GM20000 (cell line): Measurements from ENCODE around the gene TYR.

Experiments used
- DNase-seq: peaks from one replicate; pipeline ENCODE4 v3.0.0; 2012; ENCODE audit warnings: low spot score
- TF ChIP-seq, protein P1 (sequence below): IDR thresholded peaks from 2 replicates; pipeline ENCODE4 v1.5.1; 2012; ENCODE audit warnings: mild to moderate bottlenecking, control low read depth; ENCODE audit errors: extremely low read depth, missing control alignments

Gene TYR

DNA sequence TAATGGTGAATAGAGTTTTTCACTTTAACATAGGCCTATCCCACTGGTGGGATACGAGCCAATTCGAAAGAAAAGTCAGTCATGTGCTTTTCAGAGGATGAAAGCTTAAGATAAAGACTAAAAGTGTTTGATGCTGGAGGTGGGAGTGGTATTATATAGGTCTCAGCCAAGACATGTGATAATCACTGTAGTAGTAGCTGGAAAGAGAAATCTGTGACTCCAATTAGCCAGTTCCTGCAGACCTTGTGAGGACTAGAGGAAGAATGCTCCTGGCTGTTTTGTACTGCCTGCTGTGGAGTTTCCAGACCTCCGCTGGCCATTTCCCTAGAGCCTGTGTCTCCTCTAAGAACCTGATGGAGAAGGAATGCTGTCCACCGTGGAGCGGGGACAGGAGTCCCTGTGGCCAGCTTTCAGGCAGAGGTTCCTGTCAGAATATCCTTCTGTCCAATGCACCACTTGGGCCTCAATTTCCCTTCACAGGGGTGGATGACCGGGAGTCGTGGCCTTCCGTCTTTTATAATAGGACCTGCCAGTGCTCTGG, at the start of gene TYR:
Gene TYR (plus strand): TSS at position 185 of the 541 bp plus-strand sequence. CDS start 79 bp downstream, at position 264.
- DNase-seq, result no peak
- TF ChIP-seq, protein P1, sequence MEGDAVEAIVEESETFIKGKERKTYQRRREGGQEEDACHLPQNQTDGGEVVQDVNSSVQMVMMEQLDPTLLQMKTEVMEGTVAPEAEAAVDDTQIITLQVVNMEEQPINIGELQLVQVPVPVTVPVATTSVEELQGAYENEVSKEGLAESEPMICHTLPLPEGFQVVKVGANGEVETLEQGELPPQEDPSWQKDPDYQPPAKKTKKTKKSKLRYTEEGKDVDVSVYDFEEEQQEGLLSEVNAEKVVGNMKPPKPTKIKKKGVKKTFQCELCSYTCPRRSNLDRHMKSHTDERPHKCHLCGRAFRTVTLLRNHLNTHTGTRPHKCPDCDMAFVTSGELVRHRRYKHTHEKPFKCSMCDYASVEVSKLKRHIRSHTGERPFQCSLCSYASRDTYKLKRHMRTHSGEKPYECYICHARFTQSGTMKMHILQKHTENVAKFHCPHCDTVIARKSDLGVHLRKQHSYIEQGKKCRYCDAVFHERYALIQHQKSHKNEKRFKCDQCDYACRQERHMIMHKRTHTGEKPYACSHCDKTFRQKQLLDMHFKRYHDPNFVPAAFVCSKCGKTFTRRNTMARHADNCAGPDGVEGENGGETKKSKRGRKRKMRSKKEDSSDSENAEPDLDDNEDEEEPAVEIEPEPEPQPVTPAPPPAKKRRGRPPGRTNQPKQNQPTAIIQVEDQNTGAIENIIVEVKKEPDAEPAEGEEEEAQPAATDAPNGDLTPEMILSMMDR, result no peak

DNA sequence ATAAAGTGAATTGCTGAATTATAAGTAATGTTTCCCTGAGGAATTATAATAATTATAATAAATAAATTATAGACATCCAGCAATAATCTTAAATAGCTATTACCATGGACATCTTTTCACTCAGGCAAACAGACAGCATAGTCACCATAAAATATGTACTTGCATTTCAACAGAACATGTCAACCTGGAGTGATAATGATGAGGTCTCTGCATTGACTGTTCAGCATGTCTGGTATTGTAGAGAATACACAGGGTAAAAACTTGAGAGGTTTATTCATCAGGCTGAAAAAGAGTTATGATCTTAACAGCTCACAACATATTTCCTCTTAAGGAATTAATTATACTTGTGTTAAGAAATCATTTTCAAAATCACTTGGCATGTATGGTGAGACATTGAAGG, 41.1 kb upstream of the TYR start:
- no peak for DNase-seq
- TF ChIP-seq, protein P1, result no peak

DNA sequence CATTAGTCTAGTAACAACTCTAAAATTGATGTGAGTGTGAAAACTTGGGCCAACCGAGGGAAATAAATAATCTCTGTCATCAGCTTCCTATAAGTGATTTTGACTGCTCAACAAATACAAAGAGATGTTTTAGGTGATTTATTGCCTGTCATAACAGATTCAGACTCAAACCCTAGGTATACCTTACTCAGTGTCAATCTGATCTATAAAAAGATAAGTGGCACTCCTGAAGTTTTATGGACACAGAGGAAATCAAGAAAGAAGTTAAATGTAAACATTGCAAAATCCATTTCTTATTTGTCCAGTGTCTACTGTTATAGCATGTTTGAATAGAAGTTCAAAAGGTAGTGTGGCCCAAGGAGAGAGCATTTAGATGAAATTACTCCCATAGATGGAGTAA, 30.4 kb upstream of the TYR start:
- TF ChIP-seq, protein P1, result no peak
- no peak for DNase-seq

DNA sequence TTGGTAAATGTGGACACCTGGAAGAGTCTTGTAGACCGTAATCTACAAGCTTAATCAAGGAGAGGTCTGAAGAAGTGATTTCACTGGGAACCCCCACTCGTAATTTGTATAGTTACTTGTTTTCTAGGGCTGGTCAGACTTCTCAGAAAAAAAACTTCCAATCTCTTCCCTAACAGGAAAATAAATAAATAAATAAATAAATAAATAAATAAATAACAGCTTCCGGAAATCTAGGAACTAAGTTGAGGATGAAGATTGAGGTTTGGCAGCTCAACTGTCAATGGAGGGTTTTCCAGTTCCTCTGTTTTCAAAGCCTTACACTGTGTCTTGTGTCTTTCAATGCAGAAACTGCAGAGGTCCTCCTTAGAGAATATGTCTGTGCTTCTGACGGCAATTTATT, 17.7 kb upstream of the TYR start:
- DNase-seq, result no peak
- TF ChIP-seq, protein P1, result no peak

DNA sequence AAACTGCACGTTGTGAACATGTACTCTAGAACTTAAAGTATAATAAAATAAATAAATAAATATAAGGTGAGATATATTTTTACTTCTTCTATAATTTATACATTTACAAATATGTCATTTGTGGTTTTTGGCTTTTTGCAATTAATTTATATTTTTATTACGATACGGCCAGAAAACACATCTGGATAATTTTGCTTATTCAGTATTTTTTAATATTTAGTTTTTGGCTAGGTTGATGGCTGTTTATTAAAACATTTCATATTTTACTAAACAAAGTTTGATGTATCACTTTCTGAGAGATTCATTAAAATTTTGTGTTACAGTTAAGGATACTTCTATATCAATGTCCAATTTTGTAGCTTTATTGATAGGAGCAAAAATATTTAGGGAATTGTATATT, 15.7 kb upstream of the TYR start:
- TF ChIP-seq, protein P1, result no peak
- DNase-seq, result no peak

DNA sequence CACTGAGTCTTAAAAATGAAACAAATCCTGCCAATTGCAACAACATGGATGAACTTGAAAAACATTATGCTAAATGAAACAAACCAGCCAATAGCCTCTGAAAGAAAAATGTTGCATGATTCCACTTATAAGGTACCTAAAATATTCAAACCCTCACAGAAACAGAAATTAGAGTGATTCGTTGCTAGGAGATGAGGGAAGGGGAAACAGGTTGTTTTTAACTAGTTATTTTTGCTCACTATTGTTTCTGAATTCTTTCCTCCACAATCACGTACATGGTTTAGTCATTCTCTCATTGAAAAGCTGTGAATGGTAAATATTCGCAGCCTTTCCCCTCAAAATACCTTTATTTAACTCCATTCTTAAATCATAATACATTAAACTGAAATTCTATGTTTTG, 14.0 kb upstream of the TYR start:
- DNase-seq, result no peak
- TF ChIP-seq, protein P1, result no peak

DNA sequence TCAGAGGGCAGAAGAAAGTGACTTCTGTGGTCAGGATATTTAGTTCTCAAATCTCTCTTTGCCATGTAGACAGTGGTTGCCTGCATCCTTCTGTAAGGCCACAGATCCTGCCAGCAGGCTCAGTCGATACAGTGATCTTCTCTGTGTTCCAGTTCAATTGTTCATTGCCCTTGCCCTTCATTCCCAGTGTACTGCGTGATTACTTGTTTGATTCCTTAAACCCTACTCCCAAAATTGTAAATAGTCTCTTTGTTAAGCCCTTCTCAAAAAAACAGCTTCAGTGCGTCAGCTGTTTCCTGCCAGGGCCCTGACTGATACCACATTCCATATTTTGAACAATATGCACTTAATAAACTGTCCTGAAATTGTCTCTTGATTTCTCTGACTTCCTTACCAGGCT, 9.3 kb upstream of the TYR start:
- TF ChIP-seq, protein P1, result no peak
- DNase-seq, result no peak
